ENCODE data around the gene SEC63.
"Not testable (repeated sequence)": the region's sequence is repeated elsewhere in the genome, so short reads cannot be mapped to it uniquely, and the experiment has no call there.

Gene SEC63

GRCh38 chr6:107934229-107934628 lies 23.8 kb downstream of the SEC63 start:
- DNase-seq: not testable (repeated sequence)

- no peak for DNase-seq
Observed at GRCh38 chr6:107932580-107932979, 25.4 kb downstream of the SEC63 start.

- no peak for DNase-seq
Observed at GRCh38 chr6:107931894-107932293, 26.1 kb downstream of the SEC63 start.

GRCh38 chr6:107928984-107929383 lies 29.0 kb downstream of the SEC63 start:
- no peak for DNase-seq

- DNase-seq: not testable (repeated sequence)
Observed at GRCh38 chr6:107926697-107927544, 31.1 kb downstream of the SEC63 start.

GRCh38 chr6:107917451-107918375 lies 40.3 kb downstream of the SEC63 start:
- no peak for DNase-seq

GRCh38 chr6:107916961-107917360 lies 41.0 kb downstream of the SEC63 start:
- not testable (repeated sequence) for DNase-seq

GRCh38 chr6:107911692-107912091 lies 46.3 kb downstream of the SEC63 start:
- DNase-seq: no peak

GRCh38 chr6:107894809-107895396 lies 63.1 kb downstream of the SEC63 start:
- no peak for DNase-seq

- not testable (repeated sequence) for DNase-seq
Observed at GRCh38 chr6:107890431-107890830, 67.6 kb downstream of the SEC63 start.

GRCh38 chr6:107885950-107886349 lies 72.1 kb downstream of the SEC63 start:
- not testable (repeated sequence) for DNase-seq

- no peak for DNase-seq
Observed at GRCh38 chr6:107879941-107880340, 78.1 kb downstream of the SEC63 start.

- DNase-seq: no peak
Observed at GRCh38 chr6:107877968-107878367, 80.0 kb downstream of the SEC63 start.

- DNase-seq: no peak
Observed at GRCh38 chr6:107871976-107872375, 86.0 kb downstream of the SEC63 start.

GRCh38 chr6:107871512-107871911 lies 86.5 kb downstream of the SEC63 start:
- not testable (repeated sequence) for DNase-seq

- DNase-seq: no peak
Observed at GRCh38 chr6:107871016-107871415, 87.0 kb downstream of the SEC63 start.

GRCh38 chr6:107870381-107870780 lies 87.6 kb downstream of the SEC63 start:
- DNase-seq: no peak

GRCh38 chr6:107869871-107870270 lies 88.1 kb downstream of the SEC63 start:
- no peak for DNase-seq

GRCh38 chr6:107868867-107869611 lies 89.0 kb downstream of the SEC63 start:
- no peak for DNase-seq

- no peak for DNase-seq
Observed at GRCh38 chr6:107867302-107867615, 90.7 kb downstream of the SEC63 start.

GRCh38 chr6:107866606-107867301 lies 91.3 kb downstream of the SEC63 start:
- DNase-seq: peak in 4 of 51 donors; percentile 3 to 42 (median 18)

Data from hypothalamus (tissue), 51 donors.